Karpas-422 (cell line): ENCODE measurements around the gene KLHL4. TPM values are rescaled to one million over a fixed set of nuclear protein-coding genes. Genes with fewer than 3 reads are reported as not detected.

ENCODE experiments used
- DNase-seq: peaks from one replicate; pipeline ENCODE4 v3.0.0-alpha.2; 2015
- H2AFZ ChIP-seq: fragments of 200-600 bp; sonication (generic); 2 replicates; pipeline ENCODE4 v1.6.1; 2014; ENCODE audit warnings: antibody characterized with exemption, low read length, mixed read lengths
- H3K27ac ChIP-seq: fragments of 200-600 bp; sonication (generic); 2 replicates; pipeline ENCODE4 v1.5.1; 2014; ENCODE audit warnings: mild to moderate bottlenecking, low read length, moderate library complexity
- H3K27me3 ChIP-seq: fragments of 200-600 bp; sonication (generic); 2 replicates; pipeline ENCODE4 v1.6.1; 2014; ENCODE audit warnings: low read length, mixed read lengths
- H3K36me3 ChIP-seq: fragments of 200-600 bp; sonication (generic); 2 replicates; pipeline ENCODE4 v1.6.1; 2014; ENCODE audit warnings: low read length, mixed read lengths; ENCODE audit not compliant: insufficient read depth
- H3K4me1 ChIP-seq: fragments of 200-600 bp; sonication (generic); 2 replicates; pipeline ENCODE4 v1.6.1; 2014; ENCODE audit warnings: mild to moderate bottlenecking, low read length, mixed read lengths
- H3K4me2 ChIP-seq: fragments of 200-600 bp; sonication (generic); 2 replicates; pipeline ENCODE4 v1.6.1; 2014; ENCODE audit warnings: low read length, low read depth, mild to moderate bottlenecking; ENCODE audit not compliant: poor library complexity, severe bottlenecking
- H3K4me3 ChIP-seq: fragments of 200-600 bp; sonication (generic); 2 replicates; pipeline ENCODE4 v1.5.1; 2014; ENCODE audit warnings: mild to moderate bottlenecking, antibody characterized with exemption, low read length, mixed read lengths
- H3K79me2 ChIP-seq: fragments of 200-600 bp; sonication (generic); 2 replicates; pipeline ENCODE4 v1.6.1; 2014; ENCODE audit warnings: mild to moderate bottlenecking, low read length, mixed read lengths
- H3K9ac ChIP-seq: fragments of 200-600 bp; sonication (generic); 2 replicates; pipeline ENCODE4 v1.6.0; 2014; ENCODE audit warnings: low read length
- H3K9me2 ChIP-seq: fragments of 200-600 bp; sonication (generic), shearing (Covaris generic); replicated peaks from 2 replicates; pipeline ENCODE4 v1.6.0; 2014; ENCODE audit warnings: mild to moderate bottlenecking, low read length, moderate library complexity; ENCODE audit not compliant: insufficient read depth
- H3K9me3 ChIP-seq: fragments of 300-700, 200-600 bp; sonication (generic); 2 replicates; pipeline ENCODE4 v1.6.1; 2014; ENCODE audit warnings: low read length, mixed read lengths
- H4K20me1 ChIP-seq: fragments of 200-600 bp; sonication (generic); 2 replicates; pipeline ENCODE4 v1.6.1; 2014; ENCODE audit warnings: mild to moderate bottlenecking, antibody characterized with exemption, low read length, low read depth; ENCODE audit not compliant: insufficient read depth
- total RNA-seq: library from RNA; depleted of rRNA; stranded (reverse); fragments of >200 nt; shearing (Covaris generic); gene quantifications from 2 replicates; pipeline ENCODE4 v1.2.3, GENCODE V29; 2014; ENCODE audit warnings: low replicate concordance

KLHL4 gene
- total RNA-seq, 1 experiment from 2014 or later: not detected

DNA sequence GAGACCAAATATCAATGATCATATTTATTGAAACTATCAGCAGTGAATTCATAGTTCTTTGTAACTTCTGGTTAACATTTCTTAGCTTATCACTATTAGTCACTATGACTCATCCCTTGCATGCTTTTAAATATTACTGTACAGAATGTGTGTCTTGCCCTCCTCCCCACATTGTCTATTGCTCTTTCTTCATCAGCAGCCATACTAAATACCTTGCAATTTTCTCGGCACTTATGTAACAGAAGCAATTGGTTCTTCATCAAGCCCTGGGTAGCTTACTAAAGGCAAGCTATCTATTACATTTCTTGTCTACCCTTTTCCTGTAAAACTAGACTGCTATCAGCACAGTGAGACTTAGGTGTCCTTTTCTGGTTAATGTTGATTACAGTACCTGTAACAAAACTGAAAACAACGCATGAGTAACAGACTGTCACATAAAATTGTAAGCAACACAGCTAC, 8.2 kb downstream of the KLHL4 start:
- no peaks in the 10 kb centered on the region for H3K27me3 ChIP-seq
- H3K9ac ChIP-seq: no peak overlapping the region
- no peaks in the 10 kb centered on the region for H3K36me3 ChIP-seq
- DNase-seq: no peak
- no peaks in the 10 kb centered on the region for H3K79me2 ChIP-seq
- no peaks in the 10 kb centered on the region for H4K20me1 ChIP-seq
- H3K9me2 ChIP-seq: no peaks in the 10 kb centered on the region
- no peak overlapping the region for H3K4me3 ChIP-seq
- H3K9me3 ChIP-seq: peaks cover 5% of the 10 kb centered on the region; the same call in 1 of the 2 replicates
- H2AFZ ChIP-seq: no peak overlapping the region
- no peak overlapping the region for H3K4me2 ChIP-seq
- H3K4me1 ChIP-seq: no peaks in the 10 kb centered on the region
- H3K27ac ChIP-seq: no peak overlapping the region

- Histone ChIP-seq H2AFZ (no peak overlapping the region), H3K79me2 (no peaks in the 10 kb centered on the region), H3K36me3 (no peaks in the 10 kb centered on the region), H3K9me3 (peaks cover 5% of the 10 kb centered on the region; the same call in 1 of the 2 replicates), H3K27me3 (no peaks in the 10 kb centered on the region), H3K4me2 (no peak overlapping the region), H3K9ac (no peak overlapping the region), H3K27ac (no peak overlapping the region), H3K4me1 (no peaks in the 10 kb centered on the region), H3K9me2 (no peaks in the 10 kb centered on the region), H3K4me3 (no peak overlapping the region), H4K20me1 (no peaks in the 10 kb centered on the region)
- no peak for DNase-seq
These were observed 8.7 kb downstream of the KLHL4 start for GRCh38 chrX:87526281-87526680.

DNA sequence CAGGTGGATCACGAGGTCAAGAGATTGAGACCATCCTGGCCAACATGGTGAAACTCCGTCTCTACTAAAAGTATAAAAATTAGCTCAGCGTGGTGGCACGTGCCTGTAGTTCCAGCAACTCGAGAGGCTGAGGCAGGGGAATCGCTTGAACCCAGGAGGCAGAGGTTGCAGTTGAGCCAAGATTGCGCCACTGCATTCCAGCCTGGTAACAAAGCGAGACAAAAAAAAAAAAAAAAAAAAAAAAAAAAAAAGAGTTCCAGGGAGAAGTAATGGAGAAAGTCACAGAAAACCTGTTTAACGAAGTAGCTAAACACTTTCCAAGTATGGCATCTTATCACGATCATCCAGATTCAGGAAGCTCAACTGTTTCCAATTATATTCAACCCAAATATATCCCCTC, 10.9 kb downstream of the KLHL4 start:
- H3K9ac ChIP-seq: no peak overlapping the region
- no peak overlapping the region for H2AFZ ChIP-seq
- no peak overlapping the region for H3K27ac ChIP-seq
- H3K36me3 ChIP-seq: no peaks in the 10 kb centered on the region
- H3K79me2 ChIP-seq: no peaks in the 10 kb centered on the region
- no peak overlapping the region for H3K4me2 ChIP-seq
- no peaks in the 10 kb centered on the region for H3K9me2 ChIP-seq
- no peak for DNase-seq
- no peaks in the 10 kb centered on the region for H3K4me1 ChIP-seq
- H3K4me3 ChIP-seq: no peak overlapping the region
- no peaks in the 10 kb centered on the region for H4K20me1 ChIP-seq
- no peaks in the 10 kb centered on the region; the same call in 1 of the 2 replicates for H3K9me3 ChIP-seq
- no peaks in the 10 kb centered on the region for H3K27me3 ChIP-seq

GRCh38 chrX:87571964-87572363, 54.4 kb downstream of the KLHL4 start:
- H3K36me3 ChIP-seq: no peaks in the 10 kb centered on the region

GRCh38 chrX:87572901-87573300, 55.3 kb downstream of the KLHL4 start:
- H3K27me3 ChIP-seq: no peaks in the 10 kb centered on the region
- no peaks in the 10 kb centered on the region for H3K36me3 ChIP-seq
- H3K4me1 ChIP-seq: no peaks in the 10 kb centered on the region
- H4K20me1 ChIP-seq: no peaks in the 10 kb centered on the region
- no peaks in the 10 kb centered on the region for H3K79me2 ChIP-seq
- no peaks in the 10 kb centered on the region for H3K9me2 ChIP-seq
- no peak overlapping the region for H3K27ac ChIP-seq
- no peak overlapping the region for H3K4me3 ChIP-seq
- no peak overlapping the region for H3K4me2 ChIP-seq
- H2AFZ ChIP-seq: no peak overlapping the region
- DNase-seq: no peak
- peaks cover 4% of the 10 kb centered on the region; the same call in 1 of the 2 replicates for H3K9me3 ChIP-seq
- H3K9ac ChIP-seq: no peak overlapping the region

More at GRCh38 chrX:87571964-87572363, 54.4 kb downstream of the KLHL4 start:
- H3K79me2 ChIP-seq: no peaks in the 10 kb centered on the region
- peaks cover 4% of the 10 kb centered on the region; the same call in 1 of the 2 replicates for H3K9me3 ChIP-seq
- H2AFZ ChIP-seq: no peak overlapping the region
- no peak overlapping the region for H3K4me2 ChIP-seq
- no peak for DNase-seq
- no peak overlapping the region for H3K4me3 ChIP-seq
- H3K9ac ChIP-seq: no peak overlapping the region
- H3K27me3 ChIP-seq: no peaks in the 10 kb centered on the region
- H3K9me2 ChIP-seq: no peaks in the 10 kb centered on the region
- H3K4me1 ChIP-seq: no peaks in the 10 kb centered on the region
- no peaks in the 10 kb centered on the region for H4K20me1 ChIP-seq
- H3K27ac ChIP-seq: no peak overlapping the region

- H2AFZ ChIP-seq: no peak overlapping the region
- H3K27me3 ChIP-seq: no peaks in the 10 kb centered on the region
- H3K79me2 ChIP-seq: no peaks in the 10 kb centered on the region
- H3K9me2 ChIP-seq: no peaks in the 10 kb centered on the region
- no peak overlapping the region for H3K9ac ChIP-seq
- H3K27ac ChIP-seq: no peak overlapping the region
- H3K4me1 ChIP-seq: no peaks in the 10 kb centered on the region
- DNase-seq: no peak
- H4K20me1 ChIP-seq: no peaks in the 10 kb centered on the region
- H3K4me2 ChIP-seq: no peak overlapping the region
- peaks cover 2% of the 10 kb centered on the region for H3K9me3 ChIP-seq
- no peak overlapping the region for H3K4me3 ChIP-seq
- no peaks in the 10 kb centered on the region for H3K36me3 ChIP-seq
These were observed 61.4 kb downstream of the KLHL4 start for GRCh38 chrX:87578978-87579377.

DNA sequence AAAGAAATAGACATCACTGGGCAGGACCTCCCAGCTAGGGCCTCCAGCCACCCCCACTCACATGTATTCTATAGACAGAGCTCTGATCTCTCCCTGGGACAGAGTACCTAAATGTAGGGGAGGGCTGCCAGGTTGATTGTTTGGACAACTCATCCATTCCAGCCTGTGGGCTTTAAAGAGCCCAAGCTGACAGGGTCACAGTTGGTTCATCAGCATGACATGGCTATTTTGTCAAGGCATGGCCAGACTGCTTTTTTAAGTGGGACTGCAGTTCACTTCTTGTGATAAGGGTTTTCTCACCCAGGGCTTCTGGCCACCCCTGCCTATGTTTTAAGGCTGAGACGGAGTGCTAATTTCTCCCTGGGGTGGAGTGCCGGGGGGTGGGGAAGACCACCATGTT, 63.3 kb downstream of the KLHL4 start:
- no peaks in the 10 kb centered on the region for H3K9me2 ChIP-seq
- no peak overlapping the region for H3K4me2 ChIP-seq
- H3K79me2 ChIP-seq: no peaks in the 10 kb centered on the region
- no peaks in the 10 kb centered on the region for H3K27me3 ChIP-seq
- H4K20me1 ChIP-seq: no peaks in the 10 kb centered on the region
- no peak overlapping the region for H2AFZ ChIP-seq
- H3K9ac ChIP-seq: no peak overlapping the region
- H3K27ac ChIP-seq: no peak overlapping the region
- H3K4me3 ChIP-seq: no peak overlapping the region
- H3K36me3 ChIP-seq: no peaks in the 10 kb centered on the region
- no peak for DNase-seq
- H3K4me1 ChIP-seq: no peaks in the 10 kb centered on the region
- peaks cover 5% of the 10 kb centered on the region for H3K9me3 ChIP-seq

GRCh38 chrX:87582453-87582852, 64.9 kb downstream of the KLHL4 start:
- Histone ChIP-seq H3K79me2 (no peaks in the 10 kb centered on the region), H2AFZ (no peak overlapping the region), H3K9ac (no peak overlapping the region), H3K27ac (no peak overlapping the region), H3K9me3 (peaks cover 5% of the 10 kb centered on the region), H3K9me2 (no peaks in the 10 kb centered on the region), H4K20me1 (no peaks in the 10 kb centered on the region), H3K36me3 (no peaks in the 10 kb centered on the region), H3K27me3 (no peaks in the 10 kb centered on the region), H3K4me1 (no peaks in the 10 kb centered on the region), H3K4me3 (no peak overlapping the region), H3K4me2 (no peak overlapping the region)
- no peak for DNase-seq

DNA sequence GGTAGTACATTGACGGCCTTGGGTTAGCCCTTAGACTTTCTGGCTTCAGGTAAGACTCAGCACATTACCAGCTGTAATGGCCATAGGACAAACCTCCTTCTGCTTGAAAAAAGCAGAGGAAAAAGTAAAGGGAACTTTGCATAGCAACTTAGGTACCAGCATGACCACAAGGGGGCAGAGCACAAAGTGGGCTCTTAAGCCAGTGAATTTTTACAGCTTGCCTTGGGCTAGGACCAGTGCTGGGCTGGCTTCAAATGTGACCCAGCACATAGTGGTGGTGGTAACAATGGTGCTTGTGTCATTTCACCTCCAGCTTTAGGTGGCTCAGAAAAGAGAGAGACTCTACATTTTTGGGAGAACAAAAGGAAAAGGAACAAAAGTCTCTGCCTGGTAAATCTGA, 66.1 kb downstream of the KLHL4 start:
- Histone ChIP-seq H3K79me2 (no peaks in the 10 kb centered on the region), H3K4me2 (no peak overlapping the region), H3K9me2 (no peaks in the 10 kb centered on the region), H3K4me1 (no peaks in the 10 kb centered on the region), H3K4me3 (no peak overlapping the region), H3K27ac (no peak overlapping the region), H3K9ac (no peak overlapping the region), H3K36me3 (no peaks in the 10 kb centered on the region), H4K20me1 (no peaks in the 10 kb centered on the region), H3K9me3 (peaks cover 5% of the 10 kb centered on the region), H2AFZ (no peak overlapping the region), H3K27me3 (no peaks in the 10 kb centered on the region)
- peak; percentile 72 for DNase-seq
